ENCODE results near the gene ATG5.
"Not testable (repeated sequence)": the region's sequence is repeated elsewhere in the genome, so short reads cannot be mapped to it uniquely, and the experiment has no call there.

Gene ATG5

GRCh38 chr6:106264433-106264832 lies 61.1 kb downstream of the ATG5 start:
- H3F3A ChIP-seq (ENCODE audit: low read depth); H3K4me3 ChIP-seq (ENCODE audit: low read length, poor library complexity, severe bottlenecking); H3K9ac ChIP-seq (ENCODE audit: low read depth, low read length, poor library complexity, severe bottlenecking); H3K27me3 ChIP-seq (ENCODE audit: insufficient read depth, low read length, poor library complexity, severe bottlenecking); H3K9me2 ChIP-seq (replicated peaks; ENCODE audit: low read depth, low read length); H3K4me1 ChIP-seq (ENCODE audit: insufficient read depth, low read length, poor library complexity, severe bottlenecking); H4K20me1 ChIP-seq (ENCODE audit: insufficient read depth, low read length, poor library complexity, severe bottlenecking); H3K9me3 ChIP-seq (ENCODE audit: insufficient read depth, low read depth, low read length); H2AFZ ChIP-seq (ENCODE audit: low read length); H3K4me2 ChIP-seq (ENCODE audit: low read depth, low read length, poor library complexity, severe bottlenecking): not testable (repeated sequence)
- Histone ChIP-seq H3K79me2 (ENCODE audit: insufficient read depth, low read length) (peaks cover 52% of the 10 kb centered on the region), H3K36me3 (ENCODE audit: insufficient read depth, low read length) (peaks cover 15% of the 10 kb centered on the region)

- not testable (repeated sequence) for H3K36me3 ChIP-seq (ENCODE audit: insufficient read depth, low read length); H3K9ac ChIP-seq (ENCODE audit: low read depth, low read length, poor library complexity, severe bottlenecking); H3K4me2 ChIP-seq (ENCODE audit: low read depth, low read length, poor library complexity, severe bottlenecking); H3K9me2 ChIP-seq (replicated peaks; ENCODE audit: low read depth, low read length); H3K4me1 ChIP-seq (ENCODE audit: insufficient read depth, low read length, poor library complexity, severe bottlenecking); H3F3A ChIP-seq (ENCODE audit: low read depth); H3K27me3 ChIP-seq (ENCODE audit: insufficient read depth, low read length, poor library complexity, severe bottlenecking); H4K20me1 ChIP-seq (ENCODE audit: insufficient read depth, low read length, poor library complexity, severe bottlenecking); H2AFZ ChIP-seq (ENCODE audit: low read length); H3K9me3 ChIP-seq (ENCODE audit: insufficient read depth, low read depth, low read length); H3K4me3 ChIP-seq (ENCODE audit: low read length, poor library complexity, severe bottlenecking)
- H3K79me2 ChIP-seq (ENCODE audit: insufficient read depth, low read length) = peaks cover 35% of the 10 kb centered on the region
These were observed 65.8 kb downstream of the ATG5 start for GRCh38 chr6:106259748-106260147.

DNA sequence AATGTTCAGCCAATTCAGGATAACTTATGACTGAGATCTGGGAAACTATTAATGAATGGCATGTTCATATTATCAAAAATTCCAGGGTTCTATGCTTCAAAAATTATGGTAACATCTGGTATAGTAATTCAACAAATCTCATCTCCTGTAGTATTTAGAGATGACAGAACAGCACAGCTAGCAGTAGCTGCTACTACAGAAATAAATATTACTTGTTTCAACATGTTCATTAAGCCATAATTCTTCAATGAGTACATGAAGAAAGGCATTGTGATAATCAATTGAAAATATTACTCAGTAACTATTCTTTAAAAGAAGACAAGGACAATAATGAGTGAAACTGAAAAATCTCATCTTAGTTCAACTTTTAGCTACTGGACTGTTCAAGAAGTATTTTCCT lies 66.8 kb downstream of the ATG5 start:
- Histone ChIP-seq H3K36me3 (ENCODE audit: insufficient read depth, low read length) (peaks cover 10% of the 10 kb centered on the region; the same call in 1 of the 2 replicates), H3K9me3 (ENCODE audit: insufficient read depth, low read depth, low read length) (no peaks in the 10 kb centered on the region; the same call in 1 of the 2 replicates), H3K9me2 (replicated peaks; ENCODE audit: low read depth, low read length) (no peaks in the 10 kb centered on the region), H2AFZ (ENCODE audit: low read length) (no peak overlapping the region), H3K4me2 (ENCODE audit: low read depth, low read length, poor library complexity, severe bottlenecking) (no peak overlapping the region), H4K20me1 (ENCODE audit: insufficient read depth, low read length, poor library complexity, severe bottlenecking) (peaks cover 3% of the 10 kb centered on the region), H3K9ac (ENCODE audit: low read depth, low read length, poor library complexity, severe bottlenecking) (no peak overlapping the region), H3K4me1 (ENCODE audit: insufficient read depth, low read length, poor library complexity, severe bottlenecking) (no peaks in the 10 kb centered on the region), H3K79me2 (ENCODE audit: insufficient read depth, low read length) (peaks cover 33% of the 10 kb centered on the region), H3F3A (ENCODE audit: low read depth) (no peaks in the 10 kb centered on the region), H3K4me3 (ENCODE audit: low read length, poor library complexity, severe bottlenecking) (no peak overlapping the region), H3K27me3 (ENCODE audit: insufficient read depth, low read length, poor library complexity, severe bottlenecking) (no peaks in the 10 kb centered on the region)
- TF ChIP-seq, protein P1, sequence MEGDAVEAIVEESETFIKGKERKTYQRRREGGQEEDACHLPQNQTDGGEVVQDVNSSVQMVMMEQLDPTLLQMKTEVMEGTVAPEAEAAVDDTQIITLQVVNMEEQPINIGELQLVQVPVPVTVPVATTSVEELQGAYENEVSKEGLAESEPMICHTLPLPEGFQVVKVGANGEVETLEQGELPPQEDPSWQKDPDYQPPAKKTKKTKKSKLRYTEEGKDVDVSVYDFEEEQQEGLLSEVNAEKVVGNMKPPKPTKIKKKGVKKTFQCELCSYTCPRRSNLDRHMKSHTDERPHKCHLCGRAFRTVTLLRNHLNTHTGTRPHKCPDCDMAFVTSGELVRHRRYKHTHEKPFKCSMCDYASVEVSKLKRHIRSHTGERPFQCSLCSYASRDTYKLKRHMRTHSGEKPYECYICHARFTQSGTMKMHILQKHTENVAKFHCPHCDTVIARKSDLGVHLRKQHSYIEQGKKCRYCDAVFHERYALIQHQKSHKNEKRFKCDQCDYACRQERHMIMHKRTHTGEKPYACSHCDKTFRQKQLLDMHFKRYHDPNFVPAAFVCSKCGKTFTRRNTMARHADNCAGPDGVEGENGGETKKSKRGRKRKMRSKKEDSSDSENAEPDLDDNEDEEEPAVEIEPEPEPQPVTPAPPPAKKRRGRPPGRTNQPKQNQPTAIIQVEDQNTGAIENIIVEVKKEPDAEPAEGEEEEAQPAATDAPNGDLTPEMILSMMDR (conservative IDR thresholded peaks at IDR 0.05; ENCODE audit: low read length) = no peak
- no peak for TF ChIP-seq EZH2phosphoT487 (IDR thresholded peaks at IDR 0.05; ENCODE audit: borderline replicate concordance)

DNA sequence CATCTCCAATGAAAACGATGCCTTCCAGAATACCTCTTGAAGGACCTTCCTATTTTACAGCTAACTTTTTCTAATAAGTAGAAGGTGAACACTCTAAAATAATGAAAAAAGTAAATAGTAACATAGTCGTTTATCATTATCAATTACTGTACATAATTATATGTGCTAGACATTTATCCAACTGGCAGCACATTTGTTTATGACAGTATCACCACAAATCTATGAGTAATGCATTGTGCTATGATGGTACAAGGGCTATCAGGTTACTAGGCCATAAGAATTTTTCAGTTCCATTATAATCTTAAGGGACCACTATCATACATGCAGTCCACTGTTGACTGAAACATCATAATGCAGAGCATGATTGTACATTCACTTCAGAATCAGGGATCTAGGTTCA lies 68.4 kb downstream of the ATG5 start:
- H3K4me2 ChIP-seq (ENCODE audit: low read depth, low read length, poor library complexity, severe bottlenecking) = no peak overlapping the region
- no peak for TF ChIP-seq EZH2phosphoT487 (IDR thresholded peaks at IDR 0.05; ENCODE audit: borderline replicate concordance)
- TF ChIP-seq, protein P1 (conservative IDR thresholded peaks at IDR 0.05; ENCODE audit: low read length) = no peak
- H3K79me2 ChIP-seq (ENCODE audit: insufficient read depth, low read length) = peaks cover 26% of the 10 kb centered on the region

More for the DNA sequence above, 68.4 kb downstream of the ATG5 start:
- Histone ChIP-seq H3F3A (ENCODE audit: low read depth) (no peaks in the 10 kb centered on the region), H3K4me3 (ENCODE audit: low read length, poor library complexity, severe bottlenecking) (no peak overlapping the region), H4K20me1 (ENCODE audit: insufficient read depth, low read length, poor library complexity, severe bottlenecking) (peaks cover 3% of the 10 kb centered on the region), H3K4me1 (ENCODE audit: insufficient read depth, low read length, poor library complexity, severe bottlenecking) (no peaks in the 10 kb centered on the region), H3K27me3 (ENCODE audit: insufficient read depth, low read length, poor library complexity, severe bottlenecking) (no peaks in the 10 kb centered on the region), H3K9me2 (replicated peaks; ENCODE audit: low read depth, low read length) (no peaks in the 10 kb centered on the region), H3K9me3 (ENCODE audit: insufficient read depth, low read depth, low read length) (no peaks in the 10 kb centered on the region; the same call in 1 of the 2 replicates), H2AFZ (ENCODE audit: low read length) (no peak overlapping the region), H3K36me3 (ENCODE audit: insufficient read depth, low read length) (0 out of 2 replicates have a peak, but pooled peaks cover 3% of the 10 kb centered on the region), H3K9ac (ENCODE audit: low read depth, low read length, poor library complexity, severe bottlenecking) (no peak overlapping the region)

Data from Loucy (cell line).